Islet of Langerhans (tissue), 1 donor: ENCODE data around the gene AMMECR1.
"Not testable (repeated sequence)": the region's sequence is repeated elsewhere in the genome, so short reads cannot be mapped to it uniquely, and the experiment has no call there.

Experiments
- FAIRE-seq: peaks from one replicate; lab custom pipeline; 2011; peaks lifted over from hg19 to GRCh38; lab: Jason Lieb, UNC

The AMMECR1 gene

DNA sequence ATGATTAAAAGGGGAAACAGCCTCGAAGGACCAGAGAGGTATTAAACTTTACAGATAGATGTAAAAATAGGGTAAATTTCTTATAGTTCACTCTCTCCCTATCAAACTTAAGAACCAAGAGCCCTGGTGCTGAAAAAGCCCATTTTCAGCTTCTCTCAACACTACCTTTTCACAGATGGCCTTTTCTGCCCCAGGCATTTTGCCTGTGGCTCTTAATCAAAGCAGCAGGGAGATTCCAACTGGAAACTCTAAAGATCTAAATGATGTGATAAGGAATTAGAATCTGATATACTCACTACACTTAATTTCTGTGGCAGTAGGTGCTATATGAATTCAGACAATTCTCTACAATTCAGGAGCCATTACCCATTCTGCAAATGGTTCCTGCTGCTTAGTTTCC is 60.0 kb downstream of the AMMECR1 start:
- no peak for FAIRE-seq

DNA sequence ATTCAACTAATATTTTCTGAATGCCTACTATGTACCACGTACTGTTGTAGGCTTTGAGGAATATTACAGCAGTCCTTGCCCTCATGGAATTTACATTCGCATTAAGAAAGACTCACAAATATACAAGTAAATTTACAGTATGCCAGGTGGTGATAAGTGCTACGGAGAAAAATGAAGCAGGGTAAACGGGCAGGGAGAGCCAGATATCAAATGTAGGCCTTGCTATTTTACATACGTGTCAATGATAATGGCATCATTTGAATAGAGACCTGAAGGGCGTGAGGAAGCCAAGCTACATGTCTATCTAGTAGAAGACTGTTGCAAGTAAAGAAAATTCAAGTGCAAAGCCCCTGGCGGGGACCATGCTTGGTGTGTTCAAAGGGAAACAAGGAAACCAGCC is 65.2 kb downstream of the AMMECR1 start:
- FAIRE-seq = peak; percentile 17

DNA sequence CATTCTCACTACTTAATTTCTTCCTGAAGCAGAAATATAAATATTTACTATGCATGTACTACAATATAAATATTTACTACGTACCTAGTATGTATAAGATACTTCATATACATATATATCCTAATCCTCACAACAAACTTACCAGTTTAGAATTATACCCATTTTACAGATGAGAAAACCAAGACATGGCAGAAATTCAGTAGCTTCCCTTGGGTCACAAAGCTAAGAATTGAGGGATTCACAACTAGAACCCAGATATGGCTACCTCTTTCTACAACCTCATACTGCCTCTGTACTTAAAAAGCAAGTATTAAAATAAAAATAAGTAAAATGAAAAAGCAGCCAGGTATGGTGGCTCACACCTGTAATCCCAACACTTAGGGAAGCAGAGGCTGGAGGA is 65.9 kb downstream of the AMMECR1 start:
- no peak for FAIRE-seq

DNA sequence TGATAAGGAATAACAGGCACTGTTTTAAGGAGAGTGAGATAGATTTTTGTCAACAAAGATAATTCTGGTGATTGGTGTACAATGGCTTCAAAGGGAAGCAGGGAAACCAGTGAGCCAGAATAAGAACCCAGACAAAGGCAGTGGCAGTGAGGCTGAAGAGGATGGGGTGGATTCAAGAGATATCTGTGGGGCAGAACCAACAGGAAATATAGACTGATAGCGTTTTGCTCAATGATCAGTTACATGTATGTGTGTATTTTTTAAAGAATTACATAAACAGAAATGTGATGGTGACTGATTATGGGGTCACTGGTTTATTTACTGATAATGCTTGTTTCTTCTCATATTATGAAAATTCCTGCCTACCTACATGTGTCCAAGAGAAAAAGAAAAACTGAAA is 66.4 kb downstream of the AMMECR1 start:
- no peak for FAIRE-seq

DNA sequence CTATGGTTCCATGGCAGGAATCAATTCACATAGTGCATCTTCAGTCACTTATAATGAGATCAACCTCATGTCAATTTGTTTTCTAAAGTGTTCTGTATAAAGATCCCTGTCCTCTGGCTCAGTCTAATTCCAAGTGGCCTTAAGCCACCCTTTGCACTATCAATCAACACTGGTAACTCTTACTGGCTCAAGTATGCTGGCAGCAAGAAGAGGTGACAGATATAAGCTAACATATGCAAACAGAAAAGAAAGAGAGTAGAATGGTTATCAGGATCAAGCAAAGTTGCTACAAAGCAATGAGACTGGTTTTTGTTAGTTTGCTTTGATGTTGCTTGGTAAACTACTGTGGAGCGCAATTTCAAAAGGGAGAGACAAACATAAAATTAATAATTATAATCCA is 67.0 kb downstream of the AMMECR1 start:
- FAIRE-seq = no peak

DNA sequence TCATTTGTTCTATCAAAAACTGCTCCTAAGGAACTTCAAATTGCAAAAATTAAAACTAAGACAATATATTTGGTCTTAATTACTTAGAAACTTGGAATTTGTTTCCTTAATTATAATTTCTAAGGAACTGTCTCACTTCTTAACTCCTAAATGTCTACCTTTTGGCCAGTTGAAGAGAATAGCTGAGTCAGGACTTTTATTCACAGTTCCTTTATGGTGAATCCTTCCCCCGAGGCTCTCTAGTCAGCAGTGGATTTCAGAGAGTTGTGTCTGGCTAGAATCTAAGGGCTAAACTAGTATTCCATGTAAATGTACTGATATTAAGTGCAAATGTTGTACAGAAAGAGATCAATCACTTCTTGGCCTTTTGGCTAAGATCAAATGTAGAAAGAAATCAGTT is 69.3 kb downstream of the AMMECR1 start:
- FAIRE-seq = no peak

DNA sequence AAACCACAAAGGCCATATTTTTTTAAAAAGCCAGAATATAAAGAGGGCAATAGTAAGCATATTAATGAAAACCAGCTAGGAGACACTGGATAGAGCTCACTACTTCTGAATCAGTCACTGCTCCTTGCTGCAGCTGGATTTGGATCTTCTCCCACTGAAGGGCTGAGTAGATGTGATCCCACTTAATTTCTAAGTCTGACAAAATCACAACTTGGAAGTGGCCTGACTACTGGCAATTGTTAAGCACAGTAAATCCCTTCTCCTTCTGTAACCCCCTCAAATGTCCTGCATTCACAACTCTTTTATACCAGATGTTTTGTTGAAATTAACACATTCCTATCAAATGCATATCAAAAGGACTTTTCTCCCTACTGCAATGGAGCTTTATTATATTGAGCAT is 72.9 kb downstream of the AMMECR1 start:
- no peak for FAIRE-seq

DNA sequence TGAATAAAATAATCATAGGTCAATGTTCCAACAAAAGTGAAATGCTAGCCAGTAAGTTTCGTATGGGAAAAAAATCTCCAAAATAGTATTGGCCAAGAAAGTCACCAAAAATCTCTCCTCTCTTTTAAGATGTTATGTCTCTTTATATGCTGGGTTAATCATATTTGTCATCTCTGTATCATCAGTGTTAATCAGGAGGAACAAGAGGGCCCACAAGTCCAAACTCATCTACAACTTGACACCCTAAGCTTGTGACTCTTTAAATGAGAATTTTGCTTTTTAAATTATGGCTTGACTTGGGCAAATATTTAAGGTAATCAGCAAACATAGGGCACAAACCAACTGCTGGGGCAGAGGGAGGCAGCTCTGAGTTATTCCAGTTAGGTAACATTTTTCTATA is 75.5 kb downstream of the AMMECR1 start:
- no peak for FAIRE-seq

DNA sequence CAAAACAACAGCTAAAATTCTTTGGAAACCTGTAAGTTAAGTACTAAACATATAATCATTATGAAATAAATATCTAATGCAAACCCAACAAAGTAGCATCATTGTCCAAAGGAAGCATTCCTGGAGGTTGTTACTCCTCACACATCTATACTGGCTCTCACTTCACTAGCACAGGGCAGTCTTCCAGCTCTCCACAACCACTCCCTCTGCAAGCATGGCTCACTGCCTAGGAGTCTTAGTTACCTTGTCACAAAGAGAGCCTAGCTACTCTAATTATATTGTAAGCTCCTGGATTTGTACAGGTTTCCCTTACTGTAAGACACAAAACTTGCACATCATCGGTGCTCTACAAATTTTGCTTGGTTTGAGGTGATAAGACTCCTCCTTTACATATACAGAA is 76.1 kb downstream of the AMMECR1 start:
- FAIRE-seq = no peak

DNA sequence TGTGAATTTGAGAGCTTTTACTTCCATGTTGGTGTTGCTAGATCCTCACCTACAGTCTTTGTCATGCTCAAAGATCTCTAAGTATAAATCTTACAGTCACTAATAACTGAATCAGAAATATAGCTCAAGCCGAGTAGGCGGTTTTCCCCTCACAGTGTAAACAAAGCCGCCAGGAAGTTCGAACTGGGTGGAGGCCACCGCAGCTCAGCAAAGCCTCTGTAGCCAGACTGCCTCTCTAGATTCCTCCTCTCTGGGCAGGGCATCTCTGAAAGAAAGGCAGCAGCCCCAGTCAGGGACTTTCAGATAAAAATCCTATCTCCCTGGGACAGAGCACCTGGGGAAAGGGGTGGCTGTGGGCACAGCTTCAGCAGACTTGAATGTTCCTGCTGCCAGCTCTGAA is 79.6 kb downstream of the AMMECR1 start:
- not testable (repeated sequence) for FAIRE-seq

DNA sequence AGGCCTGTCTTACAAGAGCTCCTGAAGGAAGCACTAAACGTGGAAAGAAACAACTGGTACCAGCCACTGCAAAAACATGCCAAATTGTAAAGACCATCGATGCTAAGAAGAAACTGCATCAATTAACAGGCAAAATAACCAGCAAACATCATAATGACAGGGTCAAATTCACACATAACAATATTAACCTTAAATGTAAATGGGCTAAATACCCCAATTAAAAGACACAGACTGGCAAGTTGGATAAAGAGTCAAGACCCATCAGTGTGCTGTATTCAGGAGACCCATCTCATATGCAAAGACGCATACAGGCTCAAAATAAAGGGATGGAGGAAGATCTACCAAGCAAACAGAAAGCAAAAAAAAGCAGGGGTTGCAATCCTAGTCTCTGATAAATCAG is 86.4 kb downstream of the AMMECR1 start:
- FAIRE-seq = not testable (repeated sequence)

DNA sequence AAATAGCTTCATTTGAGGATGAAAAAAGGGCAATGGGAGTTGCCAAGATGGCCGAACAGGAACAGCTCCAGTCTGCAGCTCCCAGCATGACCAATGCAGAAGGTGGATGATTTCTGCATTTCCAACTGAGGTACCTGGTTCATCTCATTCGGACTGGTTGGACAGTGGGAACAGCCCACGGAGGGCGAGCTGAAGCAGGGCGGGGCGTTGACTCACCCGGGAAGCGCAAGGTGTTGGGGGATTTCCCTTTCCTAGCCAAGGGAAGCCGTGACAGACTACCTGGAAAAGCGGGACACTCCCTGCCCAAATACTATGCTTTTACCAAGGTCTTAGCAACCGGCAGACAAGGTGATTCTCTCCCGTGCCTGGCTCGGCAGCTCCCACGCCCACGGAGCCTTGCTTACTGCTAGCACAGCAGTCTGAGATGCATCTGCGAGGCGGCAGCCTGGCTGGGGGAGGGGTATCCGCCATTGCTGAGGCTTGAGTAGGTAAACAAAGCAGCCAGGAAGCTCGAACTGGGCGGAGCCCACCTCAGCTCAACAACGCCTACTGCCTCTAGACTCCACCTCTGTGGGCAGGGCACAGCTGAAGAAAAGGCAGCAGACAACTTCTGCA is 88.3 kb downstream of the AMMECR1 start:
- FAIRE-seq = not testable (repeated sequence)

DNA sequence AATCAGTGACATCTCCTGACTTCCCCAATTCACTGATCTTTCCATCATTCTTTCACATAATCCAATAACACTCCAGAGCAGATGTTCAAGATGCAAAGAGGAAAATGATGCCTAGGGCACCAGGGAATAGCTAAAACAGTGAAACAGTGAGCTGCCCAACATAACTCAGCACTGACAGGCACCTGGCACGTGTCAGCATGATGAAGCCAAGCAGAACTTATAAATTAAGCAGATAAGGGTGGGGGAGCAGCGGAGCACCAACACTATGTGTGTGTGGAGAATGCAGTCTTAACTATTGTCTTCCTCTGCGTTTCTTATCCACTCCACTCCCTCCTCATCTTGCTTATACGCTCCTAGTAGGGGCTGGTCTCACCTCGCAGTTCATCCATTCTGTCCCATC is 89.4 kb downstream of the AMMECR1 start:
- FAIRE-seq = peak; percentile 24

DNA sequence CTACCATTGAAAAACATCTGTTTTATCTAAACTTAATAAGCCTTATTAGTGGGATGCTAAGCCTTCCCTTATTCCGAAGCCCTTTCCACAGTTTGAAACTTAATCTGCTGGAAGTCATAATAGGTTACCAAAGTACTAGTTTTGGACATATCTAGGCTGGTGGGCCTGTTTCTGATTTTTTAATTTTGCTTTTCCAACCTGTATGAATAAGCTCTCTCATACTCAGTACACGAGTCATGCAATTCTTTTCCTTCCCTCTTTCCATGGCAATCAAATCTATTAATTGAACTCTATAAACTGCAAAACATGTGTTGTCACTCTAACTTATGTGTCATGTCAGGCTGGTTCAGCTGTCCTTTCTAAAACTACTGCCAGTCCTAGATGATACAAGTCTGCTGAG is 91.0 kb downstream of the AMMECR1 start:
- no peak for FAIRE-seq

DNA sequence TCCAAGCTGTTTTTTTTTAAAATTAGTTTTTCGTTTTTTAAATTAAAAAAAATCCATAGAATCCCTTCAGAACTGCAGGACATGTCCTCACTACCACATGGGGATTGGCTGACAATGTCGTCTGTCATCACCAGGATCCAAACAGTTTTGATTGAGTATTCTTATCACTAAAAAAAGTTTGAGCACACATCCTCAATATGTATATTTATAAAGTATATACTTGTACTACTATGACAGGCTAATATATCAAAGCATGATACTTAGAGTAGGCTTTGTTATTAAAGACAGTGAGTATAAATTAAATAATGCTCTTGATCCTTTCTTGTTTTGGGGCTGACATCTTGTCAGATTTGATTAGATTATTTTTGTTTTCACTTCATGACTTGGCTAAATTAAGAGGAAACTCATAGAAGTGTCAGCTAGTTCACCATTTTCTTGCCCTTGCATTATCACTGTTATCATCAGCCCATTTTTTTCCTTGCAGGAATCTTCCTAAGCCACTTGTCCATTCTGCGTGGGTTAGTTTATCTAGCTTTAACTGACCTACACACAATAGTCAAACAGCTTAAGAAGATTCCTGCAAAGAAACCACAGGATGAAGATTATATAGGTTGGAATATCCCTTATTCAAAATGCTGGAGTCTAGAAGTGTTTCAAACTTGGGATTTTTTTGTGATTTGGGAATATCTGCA is 92.8 kb downstream of the AMMECR1 start:
- FAIRE-seq = no peak

DNA sequence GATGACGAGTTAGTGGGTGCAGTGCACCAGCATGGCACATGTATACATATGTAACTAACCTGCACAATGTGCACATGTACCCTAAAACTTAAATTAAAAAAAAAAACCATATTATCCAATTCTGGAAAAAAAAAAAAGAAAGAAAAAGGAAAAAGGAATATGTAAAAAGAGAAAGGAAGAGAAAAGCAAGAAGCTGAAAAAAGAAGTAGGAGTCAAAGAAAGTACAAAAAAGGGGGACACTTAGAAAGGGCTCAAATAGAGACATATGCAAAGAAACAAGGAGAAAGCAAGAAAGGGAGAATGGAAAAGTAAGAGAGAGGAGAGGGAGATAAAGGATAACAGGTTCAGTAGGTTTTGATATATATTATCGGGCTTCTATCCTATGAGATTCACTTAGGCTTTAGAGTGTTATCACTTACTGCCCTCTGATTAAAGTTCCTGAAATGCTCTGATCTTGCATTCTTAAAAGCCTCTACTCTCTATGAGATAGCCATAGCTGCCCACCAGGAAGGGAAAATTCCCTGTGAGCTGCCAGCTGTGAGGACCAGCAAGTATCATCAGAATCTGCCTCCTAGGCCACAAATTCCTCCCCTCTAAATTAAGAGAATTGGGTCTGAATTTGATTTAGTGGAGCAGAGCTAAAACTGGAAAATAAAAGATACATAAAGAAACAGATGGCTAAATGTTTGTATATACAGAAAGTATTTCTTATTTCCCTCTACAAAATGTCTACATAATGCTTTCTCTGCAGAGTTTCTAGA is 95.2 kb downstream of the AMMECR1 start:
- no peak for FAIRE-seq

DNA sequence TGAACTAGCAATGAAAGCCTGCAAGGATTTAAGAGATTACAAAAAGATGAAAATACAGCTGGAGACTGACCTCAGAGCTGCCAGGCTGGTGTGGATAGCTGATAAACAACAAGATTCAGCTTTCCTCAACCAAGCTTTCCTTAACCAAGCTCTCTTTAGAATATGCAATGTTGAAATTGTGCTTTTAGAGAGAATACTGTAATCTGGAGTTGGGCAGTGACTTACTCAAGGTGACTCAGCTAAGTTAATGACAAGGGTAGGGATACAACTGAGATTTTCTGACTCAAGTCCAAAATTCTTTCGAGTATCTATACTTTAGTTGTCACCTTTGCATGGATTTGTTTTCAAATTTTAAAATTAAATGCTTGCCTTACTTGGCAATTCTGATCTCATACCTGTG is 98.0 kb downstream of the AMMECR1 start:
- peak; percentile 69 for FAIRE-seq

DNA sequence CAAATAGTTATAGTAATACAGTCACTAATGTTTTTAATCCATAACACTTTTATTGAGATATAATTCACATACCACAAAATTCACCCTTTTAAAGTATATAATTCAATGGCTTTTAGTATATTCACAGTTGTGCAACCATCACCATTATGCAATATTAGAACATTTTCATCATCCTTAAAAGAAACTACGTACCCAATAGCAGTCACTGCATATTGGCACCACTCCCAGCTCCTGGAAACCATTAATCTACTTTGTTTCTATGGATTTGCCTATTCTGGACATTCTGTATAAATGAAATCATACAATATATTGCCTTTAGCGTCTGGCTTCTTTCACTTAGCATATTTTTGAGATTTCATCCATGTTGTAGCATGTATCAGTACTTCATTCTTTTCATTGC is 99.3 kb downstream of the AMMECR1 start:
- FAIRE-seq = no peak

DNA sequence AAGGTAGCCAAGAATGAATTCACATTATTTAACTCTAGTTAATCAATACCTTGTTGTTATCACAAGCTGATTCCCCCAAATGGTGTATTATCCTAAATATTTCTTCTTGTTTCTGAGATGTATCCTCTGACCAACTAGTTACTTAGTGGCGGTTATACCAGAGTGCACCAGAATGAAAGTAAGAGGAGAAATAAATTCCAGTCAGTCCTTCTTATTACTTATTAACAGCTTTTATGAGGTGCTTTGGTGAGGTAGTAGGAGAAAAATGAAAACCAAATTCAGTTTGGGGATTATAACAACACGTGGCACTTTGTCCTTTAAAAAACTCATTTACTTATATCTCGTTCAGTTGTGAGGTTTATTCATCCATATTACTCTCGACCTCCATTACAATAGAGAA is 101.9 kb downstream of the AMMECR1 start:
- FAIRE-seq = no peak

DNA sequence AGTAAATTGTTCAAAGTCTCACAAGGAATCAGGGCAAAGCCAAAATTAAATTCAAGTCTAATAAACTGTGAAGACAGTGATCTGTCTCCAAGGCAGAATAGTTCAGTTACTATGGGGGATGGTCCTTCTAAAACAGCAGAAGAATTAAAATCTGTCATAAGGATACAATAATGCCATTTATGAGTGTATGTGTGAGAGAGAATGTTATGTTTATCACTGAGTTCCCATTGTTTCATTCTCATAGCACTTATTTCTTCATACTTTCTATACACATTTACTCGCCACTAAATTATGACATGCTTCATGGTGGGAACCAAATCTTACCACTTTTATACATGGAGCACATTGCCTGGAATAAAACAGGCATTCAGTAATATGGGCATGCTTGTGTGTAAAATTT is 102.5 kb downstream of the AMMECR1 start:
- no peak for FAIRE-seq

DNA sequence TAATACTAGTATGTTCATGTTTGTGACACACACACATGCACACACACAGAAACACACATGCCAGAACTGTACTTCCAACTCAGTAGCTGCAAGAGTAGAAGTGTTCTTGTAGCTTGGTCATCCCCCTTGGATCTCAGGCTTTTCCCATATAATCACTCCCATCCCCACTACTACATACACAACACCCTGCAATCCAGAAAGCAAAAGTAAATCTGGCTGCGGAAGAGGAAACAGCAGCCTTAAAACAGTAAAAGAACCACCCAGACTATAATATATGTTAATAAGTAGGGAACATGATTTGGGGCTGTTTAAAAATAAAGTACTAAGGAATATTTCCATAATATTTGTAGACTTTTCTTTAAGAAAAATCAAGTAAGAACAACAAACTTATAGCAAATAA is 103.2 kb downstream of the AMMECR1 start:
- no peak for FAIRE-seq

DNA sequence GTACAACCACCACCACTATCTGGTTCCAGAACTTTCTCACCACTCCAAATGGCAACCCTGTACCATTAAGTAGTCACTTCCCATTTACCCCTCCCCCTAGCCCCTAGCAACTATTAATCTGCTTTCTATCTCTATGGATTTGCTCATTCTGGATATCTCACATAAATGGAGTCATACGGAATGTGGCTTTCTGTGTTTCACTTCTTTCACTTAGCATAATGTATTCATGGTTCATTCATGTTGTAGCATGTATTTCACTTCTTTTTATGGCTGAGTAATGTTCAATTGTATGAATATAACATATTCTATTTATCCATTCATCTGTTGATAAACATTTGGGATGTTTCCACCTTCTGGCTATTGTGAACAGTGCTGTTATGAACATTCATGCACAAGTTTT is 104.7 kb downstream of the AMMECR1 start:
- no peak for FAIRE-seq

DNA sequence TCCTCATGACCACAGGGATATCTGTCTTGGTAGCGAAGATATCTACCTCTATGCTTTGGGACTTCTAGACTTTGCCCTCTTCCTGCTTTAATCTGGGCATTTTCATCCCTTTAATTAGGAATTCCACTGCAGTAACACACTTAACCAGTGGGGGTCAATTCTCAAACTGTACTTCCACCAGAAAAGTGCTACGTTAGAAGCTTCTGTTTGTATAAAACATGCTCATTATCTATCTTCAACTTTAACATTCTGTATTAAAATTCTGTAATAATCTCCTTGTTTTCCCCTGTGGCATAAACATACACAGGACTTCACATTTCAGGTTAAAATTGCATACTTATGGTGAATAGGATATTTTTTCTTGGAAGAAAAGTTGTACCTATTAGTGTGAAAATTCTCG is 105.6 kb downstream of the AMMECR1 start:
- no peak for FAIRE-seq

DNA sequence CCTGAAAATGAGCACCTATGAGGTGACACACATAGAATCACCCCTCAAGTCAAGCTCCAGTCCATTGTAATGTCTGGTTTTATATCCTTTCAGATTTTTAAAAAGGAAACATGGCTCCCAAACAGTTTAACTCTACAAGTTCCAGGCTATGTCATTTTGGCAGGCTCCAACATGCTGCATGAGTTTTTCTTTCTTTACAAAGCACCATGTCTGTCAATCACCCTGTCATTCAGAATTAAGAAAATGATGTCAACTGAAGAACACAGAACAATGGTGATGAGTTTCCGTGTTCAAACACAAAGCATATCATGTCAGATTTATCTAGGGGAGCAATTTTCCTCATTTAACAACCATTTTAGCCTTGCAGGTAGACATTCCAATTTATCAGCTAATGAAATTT is 106.5 kb downstream of the AMMECR1 start:
- no peak for FAIRE-seq
